HG02870 (cell line): ENCODE results near the gene SERGEF.

Experiments used
- ATAC-seq: cut with Tn5 transposase; IDR thresholded peaks from one replicate; pipeline ENCODE4 v1.9.1; 2021; ENCODE audit warnings: mild to moderate bottlenecking, moderate library complexity; ENCODE audit not compliant: unreplicated experiment

The SERGEF gene

DNA sequence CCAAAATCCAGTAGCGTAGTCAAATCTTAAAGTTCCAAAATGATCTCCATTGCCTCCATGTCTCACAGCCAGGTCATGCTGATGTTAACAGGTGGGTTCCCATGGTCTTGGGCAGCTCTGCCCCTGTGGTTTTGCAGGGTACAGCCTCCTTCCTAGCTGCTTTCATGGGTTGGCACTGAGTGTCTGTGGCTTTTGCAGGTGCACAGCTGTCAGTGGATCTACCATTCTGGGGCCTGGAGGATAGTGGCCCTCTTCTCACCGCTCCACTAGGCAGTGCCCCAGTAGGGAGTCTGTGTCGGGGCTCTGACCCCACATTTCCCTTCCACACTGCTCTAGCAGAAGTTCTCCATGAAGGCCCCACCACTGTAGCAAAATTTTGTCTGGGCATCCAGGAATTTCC, 145.5 kb downstream of the SERGEF start:
- no peak for ATAC-seq

DNA sequence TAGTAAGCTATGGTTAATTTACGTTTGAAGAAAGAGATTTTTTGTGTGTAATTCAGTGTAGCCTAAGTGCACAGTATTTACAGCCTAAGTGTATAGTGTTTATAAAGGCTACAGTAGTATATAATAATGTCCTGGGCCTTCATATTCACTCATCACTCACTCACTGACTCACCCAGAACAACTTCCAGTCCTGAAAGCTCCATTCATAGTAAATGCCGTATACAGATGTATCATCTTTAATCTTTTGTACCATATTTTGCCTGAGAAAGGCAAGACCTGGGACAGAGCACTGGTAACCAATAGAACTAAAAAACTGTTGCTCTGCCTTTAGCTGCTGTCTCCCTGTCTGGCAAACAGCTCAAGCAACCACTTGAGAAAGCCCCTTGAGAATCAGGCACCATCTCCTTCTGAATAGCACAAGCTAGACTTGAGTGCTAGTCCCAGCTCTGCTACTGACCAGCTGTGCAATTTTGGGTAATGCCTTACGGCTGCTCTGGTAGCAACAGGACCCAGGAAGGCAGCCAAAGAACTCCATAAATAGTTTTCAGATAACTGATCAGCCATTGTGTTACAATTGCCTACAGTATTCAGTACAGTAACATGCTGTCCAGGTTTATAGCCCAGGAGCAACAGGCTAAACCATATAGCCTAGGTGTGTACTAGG, 146.9 kb downstream of the SERGEF start:
- ATAC-seq = no peak

DNA sequence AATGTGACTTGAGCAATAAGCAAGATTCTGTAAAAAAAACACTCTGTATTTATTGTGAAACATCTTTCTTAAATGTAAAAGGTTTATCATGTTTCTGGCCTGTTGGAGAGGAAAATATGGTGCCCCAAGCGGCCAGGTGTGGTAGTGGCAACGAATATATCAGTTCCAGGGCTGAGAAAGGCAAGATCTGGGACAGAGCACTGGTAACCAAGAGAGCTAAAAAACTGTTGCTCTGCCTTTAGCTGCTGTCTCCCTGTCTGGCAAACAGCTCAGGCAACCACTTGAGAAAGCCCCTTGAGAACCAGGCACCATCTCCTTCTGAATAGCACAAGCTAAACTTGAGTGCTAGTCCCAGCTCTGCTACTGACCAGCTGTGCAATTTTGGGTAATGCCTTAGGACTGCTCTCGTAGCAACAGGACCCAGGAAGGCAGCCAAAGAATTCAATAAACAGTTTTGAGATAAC, 148.3 kb downstream of the SERGEF start:
- no peak for ATAC-seq

DNA sequence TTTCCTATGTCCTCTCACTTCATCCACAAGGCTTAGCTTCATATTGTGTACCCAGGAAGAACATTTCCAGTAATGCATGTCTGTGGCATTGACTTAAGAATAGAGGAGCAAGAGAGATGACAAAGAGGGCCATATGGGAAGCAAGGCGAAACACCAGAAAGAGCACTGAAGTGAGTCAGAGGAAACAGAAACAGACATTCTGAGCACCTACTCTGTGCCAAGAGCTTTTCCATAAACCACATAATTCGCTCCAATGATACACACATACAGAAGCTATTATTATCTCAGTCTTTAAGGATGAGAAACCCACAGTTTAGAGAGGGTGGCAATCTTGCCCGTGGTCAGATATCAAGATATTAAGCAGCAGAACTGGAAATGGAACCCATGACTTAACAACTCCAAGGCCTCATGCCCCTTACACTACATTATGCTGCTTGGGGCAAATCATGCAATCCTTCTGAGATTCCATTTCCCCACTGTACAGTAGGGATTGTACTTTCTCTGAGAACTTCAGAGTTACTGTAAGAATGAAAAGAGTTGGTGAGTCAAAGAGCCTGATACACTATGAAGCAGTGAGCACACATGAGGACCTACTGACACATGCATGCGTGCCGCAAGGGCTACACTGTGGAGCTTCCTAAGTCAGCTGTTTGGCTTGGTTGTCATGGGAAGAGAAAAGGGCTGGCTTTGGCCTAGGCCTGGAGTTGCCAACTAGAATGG, 151.7 kb downstream of the SERGEF start:
- ATAC-seq = no peak

DNA sequence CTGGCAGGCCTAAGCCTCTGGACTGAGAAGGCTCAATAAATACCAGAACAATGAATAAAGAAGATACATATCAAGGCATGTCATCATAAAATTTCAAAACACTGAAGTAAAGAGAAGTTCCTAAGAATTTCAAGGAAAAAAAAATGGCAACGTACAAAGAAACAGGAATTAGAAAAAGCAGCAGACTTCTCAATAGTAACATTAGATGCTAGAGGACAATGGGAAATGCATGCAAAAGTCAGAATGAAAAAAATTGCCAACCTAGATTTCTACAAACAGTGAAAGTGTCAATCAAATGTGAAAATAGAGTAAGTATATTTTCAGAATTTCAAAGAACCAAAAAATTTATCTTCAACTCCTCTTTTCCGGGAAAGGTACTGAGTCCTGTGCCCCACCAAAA, 153.3 kb downstream of the SERGEF start:
- ATAC-seq = no peak

DNA sequence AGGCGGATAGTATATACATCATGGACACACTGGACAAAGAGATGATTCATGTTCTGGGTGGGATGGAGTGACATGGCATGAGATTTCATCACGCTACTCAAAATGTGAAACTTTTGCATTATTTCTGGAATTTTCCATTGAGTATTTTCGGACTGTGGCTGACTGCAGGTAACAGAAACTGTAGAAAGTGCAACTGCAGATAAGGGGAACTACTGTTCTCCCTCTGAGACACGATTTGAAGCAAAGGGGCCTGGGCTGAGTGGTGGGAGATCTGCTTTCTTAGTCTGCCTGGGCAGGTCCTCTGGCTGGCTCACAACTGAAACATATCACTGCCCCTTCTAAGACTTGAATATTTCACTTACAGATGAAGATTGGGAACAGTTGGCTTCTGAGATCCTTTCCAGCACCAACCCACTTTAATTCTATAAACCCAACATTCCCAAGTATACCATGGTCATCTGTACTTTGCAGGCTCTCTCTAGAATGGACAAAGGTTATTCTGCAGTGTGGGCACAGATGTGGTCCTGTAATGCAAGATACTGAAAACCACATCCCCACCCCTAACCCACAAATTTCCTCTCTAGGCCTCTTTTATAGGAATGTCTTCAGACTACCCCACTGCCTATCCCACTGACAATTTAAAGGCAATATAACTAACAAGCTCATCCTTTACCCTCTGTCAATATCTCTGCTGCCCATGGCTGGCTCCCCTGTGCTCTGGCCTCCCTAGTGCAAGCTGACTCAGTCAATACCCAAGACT, 157.1 kb downstream of the SERGEF start:
- peak; percentile 91 for ATAC-seq

DNA sequence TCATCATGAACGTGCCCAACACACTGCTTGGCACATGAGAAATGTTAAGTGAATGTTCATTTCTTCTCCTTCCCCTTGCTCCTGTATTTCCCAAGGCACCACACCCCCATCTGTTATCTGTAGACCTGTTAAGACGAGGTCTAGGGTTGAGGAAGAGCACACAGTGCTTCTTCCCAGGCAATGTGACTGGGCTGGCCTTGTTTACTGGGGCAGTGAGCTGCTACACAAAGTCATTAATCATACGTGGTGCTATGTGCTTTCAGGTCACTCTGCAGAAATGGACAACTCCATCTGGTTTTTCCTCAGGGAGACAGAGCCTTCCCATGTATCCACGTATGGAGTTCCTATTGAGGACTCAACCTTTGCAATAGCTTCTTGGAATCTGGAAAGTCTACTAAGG, 159.6 kb downstream of the SERGEF start:
- no peak for ATAC-seq

DNA sequence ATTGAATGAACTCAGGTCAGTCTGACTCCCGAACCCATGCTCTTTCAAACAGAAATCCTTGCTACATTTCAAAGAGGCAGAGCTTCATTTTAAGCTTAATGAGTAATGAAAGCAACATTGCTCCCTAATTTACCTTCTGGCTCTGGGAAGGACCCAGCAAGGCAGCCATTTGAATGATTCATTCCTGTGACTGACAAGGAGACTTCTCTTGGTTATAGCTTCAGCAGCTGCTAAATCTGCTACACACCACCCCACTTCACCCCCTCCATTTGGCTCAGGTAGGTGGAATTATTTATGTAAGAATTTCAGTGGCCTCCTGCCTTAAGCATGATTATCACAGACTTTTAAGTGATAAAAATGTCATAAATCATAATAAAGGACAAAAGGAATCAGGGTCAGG, 160.6 kb downstream of the SERGEF start:
- no peak for ATAC-seq

DNA sequence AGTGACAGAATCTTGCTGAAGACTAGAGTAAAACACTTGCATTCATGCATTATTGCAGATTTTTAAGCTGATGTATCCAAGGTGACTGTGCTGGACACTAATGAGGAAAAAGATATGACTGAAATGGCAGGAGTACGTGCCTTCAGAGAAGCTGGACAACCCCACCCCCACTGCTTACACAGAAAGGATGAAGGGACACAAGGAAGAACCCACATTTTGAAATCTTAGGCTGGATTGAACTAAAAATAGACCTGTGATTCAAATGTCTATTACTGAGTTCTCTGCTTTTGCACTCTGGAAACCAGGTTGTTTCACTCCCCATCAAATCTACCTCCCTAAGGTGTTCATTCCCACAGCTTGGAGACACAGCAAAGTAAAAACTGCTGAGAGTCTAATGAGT, 161.2 kb downstream of the SERGEF start:
- ATAC-seq = no peak

DNA sequence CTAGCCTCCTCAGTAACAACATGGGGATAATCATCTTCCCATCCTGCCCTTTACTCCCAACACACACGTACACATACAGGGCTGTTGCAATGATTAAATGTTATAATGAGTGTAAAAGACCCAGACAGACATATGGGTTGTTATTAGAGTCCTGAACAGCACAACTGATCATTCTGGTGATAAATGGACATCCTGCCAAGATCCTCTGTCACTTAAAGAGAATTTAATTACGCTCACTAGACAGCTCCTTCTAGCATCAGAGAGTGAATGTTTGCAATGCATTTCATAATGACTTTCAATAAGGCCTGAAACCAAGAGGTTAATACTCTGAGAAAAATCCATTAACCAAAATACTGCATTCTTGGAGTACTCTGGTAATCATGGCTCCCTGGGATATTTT, 162.5 kb downstream of the SERGEF start:
- no peak for ATAC-seq

DNA sequence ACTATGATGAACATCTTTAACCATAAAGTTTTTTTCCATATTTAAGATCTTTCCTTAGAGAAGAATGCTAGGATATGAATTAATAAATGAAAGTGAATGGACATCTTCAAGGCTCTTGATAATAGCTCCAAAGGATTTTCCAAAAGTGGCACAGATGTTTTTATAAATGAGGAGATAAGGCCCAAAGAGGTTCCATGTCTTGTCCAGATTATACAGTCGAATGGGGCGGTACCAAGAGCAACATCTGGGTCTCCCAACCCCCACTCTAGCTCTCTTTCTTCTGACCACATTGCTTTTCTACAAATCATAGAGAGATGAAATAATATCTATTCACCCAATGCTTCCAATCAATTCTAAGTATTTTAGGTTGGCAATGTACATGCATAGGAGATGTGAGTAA, 164.1 kb downstream of the SERGEF start:
- ATAC-seq = no peak

DNA sequence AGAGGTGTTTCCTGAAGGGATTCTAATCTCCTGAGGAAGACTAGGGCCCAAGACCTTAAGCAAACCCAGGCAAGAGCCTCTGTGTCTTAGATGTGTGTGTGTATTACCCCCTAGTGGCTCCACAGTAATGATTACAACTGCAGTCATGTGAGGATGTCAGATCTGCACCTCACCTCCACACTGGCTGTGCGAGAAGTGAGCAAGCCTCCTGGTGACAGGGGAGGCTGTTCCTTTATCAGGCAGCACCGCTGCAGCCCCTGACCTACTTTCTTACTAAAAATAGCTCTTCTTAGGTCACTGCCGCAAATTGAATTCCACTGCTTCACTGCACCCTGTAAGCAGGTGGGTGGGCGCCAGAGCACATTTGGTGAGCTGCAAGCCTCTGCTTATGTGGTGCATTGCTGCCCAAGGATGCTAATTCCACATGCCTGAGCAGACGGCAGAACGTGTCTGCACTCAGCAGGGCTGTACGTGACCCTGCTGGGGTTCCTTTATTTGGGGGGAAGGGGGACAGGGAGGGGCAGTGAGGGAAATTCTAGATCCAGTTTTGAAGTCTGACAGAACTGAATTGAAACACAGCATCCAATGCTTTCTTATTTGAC, 165.9 kb downstream of the SERGEF start:
- ATAC-seq = no peak

DNA sequence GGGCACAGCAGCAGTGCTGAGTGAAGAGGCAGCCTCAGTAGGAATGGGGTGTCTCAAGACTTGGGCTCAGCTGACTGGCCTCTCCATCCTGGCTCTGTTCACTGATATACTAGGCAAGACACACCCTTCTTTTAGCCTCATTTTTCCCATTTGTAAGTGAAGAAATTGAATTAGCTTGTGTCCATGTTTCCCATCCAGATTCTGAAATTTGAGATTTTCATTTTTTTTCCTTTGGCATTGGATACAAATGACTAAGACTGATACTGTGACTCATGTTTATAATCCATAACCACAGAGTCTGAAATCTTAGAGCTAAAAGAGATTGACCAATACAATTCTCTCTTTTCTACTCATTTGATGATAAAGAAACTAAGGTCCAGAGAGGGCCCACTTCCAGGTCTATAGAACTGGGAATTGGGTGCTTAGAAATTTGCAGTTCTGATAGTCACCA, 167.4 kb downstream of the SERGEF start:
- ATAC-seq = no peak

DNA sequence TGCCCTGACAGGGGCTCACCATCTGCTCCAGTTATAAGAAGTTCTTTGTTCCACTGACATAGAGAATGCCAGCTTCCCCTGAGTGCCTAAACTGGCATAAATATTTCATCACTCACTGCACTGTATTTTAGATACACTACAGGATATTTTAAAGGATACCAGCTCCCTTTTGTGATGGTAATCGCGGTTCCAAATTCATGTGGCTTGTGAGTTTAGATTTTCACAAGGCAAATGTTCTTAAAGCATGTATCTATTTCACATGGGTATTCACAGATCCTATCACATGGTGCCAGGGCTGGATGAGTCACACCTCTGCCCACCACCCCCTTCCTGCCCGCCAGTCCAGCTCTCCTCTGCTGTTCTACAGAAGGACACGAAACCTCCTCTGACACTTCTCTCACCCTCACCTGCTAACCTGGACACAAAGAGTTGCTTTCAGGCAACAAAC, 172.7 kb downstream of the SERGEF start:
- ATAC-seq = no peak

DNA sequence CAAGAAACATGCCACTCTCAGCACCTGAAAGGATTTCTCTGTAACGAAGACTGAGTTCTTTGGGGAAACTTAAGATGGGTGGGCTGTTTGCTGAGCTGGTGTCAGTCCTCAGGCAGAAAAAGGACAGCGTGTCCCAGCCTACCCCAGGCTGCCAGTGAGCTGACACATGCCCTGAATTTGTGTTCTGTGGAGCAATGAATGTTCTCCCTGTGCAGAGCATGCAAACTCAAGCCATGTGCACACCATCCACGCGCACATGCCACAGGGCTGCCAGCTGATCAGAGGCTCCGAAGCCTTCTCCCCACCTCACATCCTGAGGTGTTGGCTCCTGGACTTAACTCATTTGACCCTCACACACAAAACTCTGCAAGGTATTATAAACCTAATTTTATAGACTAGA, 173.4 kb downstream of the SERGEF start:
- ATAC-seq = no peak

DNA sequence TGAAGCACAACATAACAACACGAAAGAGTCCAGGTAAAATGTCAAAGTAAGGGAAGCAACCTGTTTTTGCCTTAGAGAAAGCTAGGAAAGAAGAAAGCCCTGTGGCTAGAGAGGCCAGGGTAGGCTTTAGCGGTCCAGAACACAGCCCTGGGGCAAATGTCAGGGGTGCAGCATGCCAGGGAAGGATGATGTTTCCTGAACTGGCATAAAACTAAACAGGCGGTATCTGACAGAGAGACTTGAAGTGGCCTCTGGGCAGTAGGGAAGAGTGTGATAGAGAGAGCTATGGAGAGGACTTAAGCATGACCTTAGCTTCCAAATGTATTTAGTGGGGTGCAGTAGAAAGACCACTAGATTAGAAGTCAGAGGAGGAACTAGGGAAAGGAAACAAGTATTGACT, 174.7 kb downstream of the SERGEF start:
- ATAC-seq = no peak

DNA sequence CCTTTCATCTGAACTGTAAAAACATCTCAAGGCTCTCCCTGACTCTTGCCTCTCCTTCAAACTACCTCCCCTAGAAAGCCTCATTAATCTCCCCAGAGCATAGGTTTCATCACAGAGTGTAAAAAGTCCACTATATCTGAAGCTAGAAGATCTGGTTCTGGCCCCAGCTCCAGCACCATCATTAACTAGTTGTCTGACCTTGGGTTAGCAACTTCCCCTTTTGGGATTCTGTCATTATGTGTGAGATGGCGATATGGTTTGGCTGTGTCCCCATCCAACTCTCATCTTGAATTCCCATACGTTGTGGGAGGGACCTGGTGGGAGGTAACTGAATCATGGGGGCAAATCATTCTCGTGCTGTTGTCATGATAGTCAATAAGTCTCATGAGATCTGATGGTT, 181.0 kb downstream of the SERGEF start:
- ATAC-seq = no peak

DNA sequence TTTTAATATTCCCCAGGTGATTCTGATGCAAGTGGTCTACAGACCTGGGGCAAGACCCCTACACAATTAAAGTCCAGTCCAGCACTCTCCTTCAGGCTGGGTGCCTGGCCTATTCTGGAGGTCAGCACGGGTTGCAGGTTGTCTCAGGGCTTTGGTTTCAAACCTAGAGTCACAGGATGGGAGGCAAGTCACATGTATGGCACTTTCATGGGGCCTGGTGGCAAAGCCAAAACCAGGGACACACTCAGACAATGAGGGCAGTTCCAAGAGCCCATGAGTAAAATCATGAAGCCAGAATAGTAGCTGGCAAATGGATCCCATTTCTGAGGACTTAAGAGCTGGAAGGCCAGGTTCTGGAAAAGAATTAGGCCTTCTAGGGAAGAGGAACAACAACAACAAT, 181.6 kb downstream of the SERGEF start:
- no peak for ATAC-seq

DNA sequence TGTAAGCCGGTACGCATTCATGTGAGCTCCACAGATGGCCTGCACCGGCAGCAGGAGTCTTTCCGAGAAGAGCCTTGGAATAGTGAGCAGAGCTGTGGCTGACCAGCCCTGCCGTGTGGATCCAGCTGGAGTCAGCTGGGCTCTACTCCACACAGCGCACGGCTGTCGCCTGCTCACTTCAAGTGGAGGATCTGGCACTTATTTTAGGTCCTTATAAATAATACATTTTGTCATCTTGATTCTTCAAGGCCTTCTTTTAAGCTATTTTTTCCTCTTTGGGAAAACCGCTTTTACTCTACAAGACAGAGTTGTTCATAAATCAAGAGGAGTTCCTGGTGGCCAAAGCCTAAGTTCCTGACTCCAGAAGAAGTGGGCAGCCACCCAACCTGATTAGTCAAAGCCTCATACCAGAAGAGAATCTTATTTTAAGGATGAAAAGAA, 184.5 kb downstream of the SERGEF start:
- no peak for ATAC-seq

DNA sequence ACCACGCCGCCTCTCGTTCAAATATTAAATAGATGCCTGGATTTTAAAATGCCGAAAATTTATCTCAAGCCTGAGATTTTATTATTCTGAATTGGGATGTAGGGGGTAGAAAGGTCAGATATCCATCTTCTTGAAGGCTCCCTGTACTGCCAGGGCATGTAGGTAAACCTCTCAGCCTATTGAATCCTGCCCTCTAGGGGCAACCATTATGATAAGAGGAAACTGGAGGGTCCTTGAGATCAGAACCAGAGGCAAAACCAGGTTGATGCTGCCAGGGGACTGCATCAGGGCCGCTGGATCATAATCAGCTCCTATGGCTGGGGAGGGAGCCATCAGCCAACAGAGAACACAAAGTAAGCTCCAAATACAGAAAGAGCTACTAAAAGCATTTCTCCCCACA, 185.8 kb downstream of the SERGEF start:
- ATAC-seq = no peak

DNA sequence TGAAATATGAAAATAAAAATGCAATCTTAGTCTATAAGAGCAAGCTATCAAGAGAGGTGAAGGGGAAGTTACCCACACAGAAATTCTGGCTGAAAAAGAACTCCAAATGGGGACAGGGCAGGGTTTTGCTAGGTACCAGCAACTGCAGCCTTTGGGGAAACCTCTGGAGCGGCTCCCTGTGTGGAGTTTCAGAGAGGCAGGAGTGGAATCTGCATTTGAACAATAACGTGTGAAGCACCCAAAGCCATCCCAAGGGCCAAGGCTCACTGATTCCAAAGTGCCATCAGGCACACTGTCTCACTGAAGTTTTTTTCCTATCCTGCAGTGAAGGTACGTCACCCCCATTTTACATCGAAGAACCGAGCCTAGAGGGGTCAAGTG, 190.5 kb downstream of the SERGEF start:
- no peak for ATAC-seq
